Activated T-cell treated with anti-CD3 and anti-CD28 coated beads, Interleukin-2, amount 50 U/mL, for 1 hour (primary cell): ENCODE results near the gene PSMC3IP.
"Not testable (repeated sequence)": the region's sequence is repeated elsewhere in the genome, so short reads cannot be mapped to it uniquely, and the experiment has no call there.

Experiments used
- DNase-seq: peaks from one replicate; pipeline ENCODE4 v3.0.0-alpha.2; 2020

The PSMC3IP gene

DNA sequence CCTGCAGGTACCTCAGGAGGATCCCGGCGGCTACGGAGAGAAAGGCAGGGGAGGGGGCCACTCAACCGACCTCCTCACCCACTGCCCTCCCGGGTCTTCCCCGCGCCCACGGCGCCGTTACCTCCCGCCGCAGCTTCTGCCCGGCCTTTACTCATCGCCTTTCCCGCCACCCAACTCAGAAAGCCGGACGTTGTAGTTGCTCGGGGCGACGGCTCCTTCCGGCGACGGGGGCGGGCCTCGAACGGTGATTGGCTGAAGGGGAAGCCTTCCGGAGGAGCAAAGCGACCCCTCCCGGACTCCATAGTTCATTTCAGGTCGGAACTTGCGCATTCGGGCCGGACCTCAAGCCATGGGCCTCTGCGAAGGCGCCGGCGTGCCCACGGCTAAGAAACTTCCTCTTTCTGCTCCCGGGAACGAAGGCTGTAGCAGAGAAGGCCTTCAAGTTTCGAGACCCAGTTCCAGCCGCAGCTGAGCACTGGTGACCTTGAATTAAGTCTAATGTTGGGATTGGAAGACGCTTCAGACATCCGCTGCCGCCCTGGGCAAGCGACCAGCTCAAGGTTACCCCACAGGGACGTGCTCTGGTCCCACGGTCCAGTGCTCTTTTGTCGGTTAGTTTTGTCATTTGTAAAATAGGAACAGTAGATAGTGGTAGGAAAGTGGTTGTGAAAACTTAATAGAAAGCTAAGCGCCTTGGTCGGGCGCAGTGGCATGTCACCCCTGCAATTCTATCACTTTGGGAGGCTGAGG lies at the start of gene PSMC3IP:
TSS of gene PSMC3IP (minus strand) at position 198 of the 750 bp plus-strand sequence. CDS start at position 155, 43 bp downstream.
- DNase-seq = peak; percentile 88

DNA sequence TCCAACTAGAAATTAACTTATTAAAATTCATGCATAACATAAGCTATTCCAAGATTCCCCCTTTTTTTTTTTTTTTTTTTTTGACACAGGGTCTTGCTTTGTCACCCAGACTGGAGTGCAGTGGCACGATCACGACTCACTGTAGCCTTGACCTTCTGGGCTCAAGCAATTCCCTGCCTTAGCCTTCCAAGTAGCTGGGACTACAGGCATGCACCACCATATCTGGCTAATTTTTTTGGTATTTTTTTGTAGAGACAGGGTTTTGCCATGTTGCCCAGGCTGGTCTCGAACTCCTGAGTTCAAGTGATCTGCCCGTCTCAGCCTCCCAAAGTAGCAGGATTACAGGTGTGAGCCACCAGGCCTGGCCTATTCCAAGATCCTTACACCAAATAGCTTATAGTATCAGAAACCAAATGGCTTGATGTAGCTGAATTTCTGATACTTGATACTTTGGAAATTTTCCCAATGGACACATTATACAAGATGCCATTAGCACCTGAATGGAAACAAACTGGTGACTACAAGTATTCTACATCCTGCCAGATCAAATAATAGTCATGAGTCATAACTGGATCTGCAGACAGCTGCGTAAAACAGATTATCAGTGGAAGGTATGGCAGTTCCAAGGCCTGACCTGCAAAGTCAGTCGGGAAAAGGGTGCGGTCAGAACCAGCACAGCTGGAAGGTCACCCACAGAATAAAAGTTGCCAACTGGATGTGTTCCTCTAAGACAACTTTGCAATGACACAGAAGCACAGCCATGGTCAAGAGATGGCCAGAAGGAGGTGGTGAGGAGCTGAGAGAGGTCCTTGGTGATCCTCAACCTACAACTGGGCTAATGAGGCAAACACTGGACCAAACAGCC lies 46.4 kb upstream of the PSMC3IP start:
- DNase-seq = no peak

DNA sequence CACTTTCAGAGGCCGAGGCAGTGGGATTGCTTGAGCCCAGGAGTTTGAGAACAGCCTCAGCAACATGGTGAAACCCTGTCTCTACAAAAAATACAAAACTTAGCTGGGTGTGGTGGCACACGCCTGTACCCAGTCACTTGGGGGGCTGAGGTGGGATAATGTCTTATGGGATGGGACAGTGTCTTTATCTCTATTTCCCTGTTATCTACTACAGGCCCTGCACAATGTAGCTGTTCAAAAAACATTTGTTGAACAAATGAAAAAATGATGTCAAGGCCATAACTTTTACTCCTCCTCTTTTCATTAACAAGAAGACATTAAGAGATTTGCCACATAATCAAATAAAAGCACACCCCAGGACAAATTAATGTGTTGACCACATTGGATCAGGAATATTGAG lies 45.7 kb upstream of the PSMC3IP start:
- no peak for DNase-seq

GRCh38 chr17:42621987-42622386 lies 44.5 kb upstream of the PSMC3IP start:
- DNase-seq = not testable (repeated sequence)

DNA sequence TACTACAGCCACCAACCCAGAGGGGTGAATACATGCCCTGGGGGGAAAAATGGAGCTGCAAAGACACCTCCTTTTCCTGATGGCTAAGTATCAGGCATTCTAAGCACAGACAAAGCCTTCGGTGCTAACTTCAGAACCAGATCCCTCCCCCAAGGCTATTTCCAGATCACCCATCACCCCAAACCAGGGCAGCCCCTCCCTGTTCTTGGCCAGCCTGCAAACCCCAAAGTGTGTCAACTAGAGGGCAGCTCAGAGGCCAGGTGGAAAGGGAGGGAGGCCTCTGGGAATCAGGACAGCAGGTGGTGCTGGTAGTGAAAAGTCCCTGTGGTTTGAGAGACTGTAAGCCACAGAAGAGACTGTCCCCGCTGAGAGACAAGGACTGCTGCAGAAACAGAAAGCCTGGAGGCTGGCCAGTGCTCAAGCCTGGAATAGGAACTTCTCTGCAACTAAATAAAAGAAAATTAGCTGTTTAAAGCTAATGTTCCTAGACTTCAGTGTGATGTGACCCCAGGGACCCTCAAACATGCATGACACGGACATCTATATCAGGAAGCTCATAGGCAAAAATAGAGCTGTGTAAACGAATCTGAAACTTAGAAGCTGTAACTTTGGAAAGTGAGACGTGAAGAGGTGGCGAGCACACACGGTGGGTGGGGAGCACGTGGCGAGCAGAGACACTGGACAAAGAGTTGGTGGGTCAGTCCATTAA lies 41.1 kb upstream of the PSMC3IP start:
- DNase-seq = no peak

GRCh38 chr17:42617956-42618431 lies 40.5 kb upstream of the PSMC3IP start:
- no peak for DNase-seq

GRCh38 chr17:42613699-42614295 lies 36.3 kb upstream of the PSMC3IP start:
- DNase-seq = no peak

DNA sequence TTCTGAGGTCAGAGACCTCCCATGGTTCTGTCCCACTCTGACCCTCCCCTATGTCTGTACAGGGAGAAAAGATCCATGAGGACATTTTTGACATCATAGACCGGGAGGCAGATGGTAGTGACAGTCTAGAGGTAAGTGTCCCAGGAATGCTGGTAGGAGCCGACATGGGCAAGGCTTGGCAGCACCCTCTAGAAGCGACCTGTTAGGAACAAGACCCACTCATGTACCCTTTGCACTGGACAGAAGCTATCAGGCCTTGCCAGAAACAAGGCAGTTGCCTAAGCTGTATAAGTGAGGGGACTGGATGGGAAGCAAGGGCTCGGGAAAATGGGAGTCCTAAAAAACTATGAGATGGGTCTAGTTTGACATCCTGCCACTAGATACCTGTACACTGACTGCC lies 34.5 kb upstream of the PSMC3IP start:
- DNase-seq = no peak

GRCh38 chr17:42609814-42610801 lies 32.6 kb upstream of the PSMC3IP start:
- not testable (repeated sequence) for DNase-seq

- peak; percentile 99 for DNase-seq
Measured at GRCh38 chr17:42609182-42609813, 31.8 kb upstream of the PSMC3IP start, which contains the start of the genes RETREG3 and TUBG1. Gene RETREG3, minus strand, starts transcription at chr17:42609374. Its CDS starts 50 bp downstream, at chr17:42609324. Gene TUBG1, plus strand, starts transcription at chr17:42609683. Its CDS starts 55 bp downstream, at chr17:42609738.

GRCh38 chr17:42608305-42609181 lies 31.0 kb upstream of the PSMC3IP start:
- no peak for DNase-seq

DNA sequence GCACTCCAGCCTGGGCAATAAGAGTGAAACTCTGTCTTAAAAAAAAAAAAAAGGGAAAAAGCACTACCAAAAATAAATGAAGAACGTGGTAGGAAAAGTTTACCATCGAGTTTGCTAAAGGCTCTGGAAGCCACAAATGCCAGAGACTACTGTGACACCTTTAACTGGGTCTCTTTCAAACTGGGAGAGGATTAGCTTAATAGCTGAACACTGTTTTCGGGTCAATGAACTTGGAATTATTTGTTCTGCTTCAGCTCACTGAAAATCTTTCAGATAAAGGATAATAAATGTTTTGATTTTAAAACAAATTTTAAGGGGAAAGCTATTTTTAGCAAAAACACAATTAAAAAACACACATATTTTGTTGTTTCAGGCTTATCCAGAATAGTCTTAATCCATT lies 30.2 kb upstream of the PSMC3IP start:
- DNase-seq = no peak

- no peak for DNase-seq
Measured at GRCh38 chr17:42603318-42603717, 25.8 kb upstream of the PSMC3IP start.

DNA sequence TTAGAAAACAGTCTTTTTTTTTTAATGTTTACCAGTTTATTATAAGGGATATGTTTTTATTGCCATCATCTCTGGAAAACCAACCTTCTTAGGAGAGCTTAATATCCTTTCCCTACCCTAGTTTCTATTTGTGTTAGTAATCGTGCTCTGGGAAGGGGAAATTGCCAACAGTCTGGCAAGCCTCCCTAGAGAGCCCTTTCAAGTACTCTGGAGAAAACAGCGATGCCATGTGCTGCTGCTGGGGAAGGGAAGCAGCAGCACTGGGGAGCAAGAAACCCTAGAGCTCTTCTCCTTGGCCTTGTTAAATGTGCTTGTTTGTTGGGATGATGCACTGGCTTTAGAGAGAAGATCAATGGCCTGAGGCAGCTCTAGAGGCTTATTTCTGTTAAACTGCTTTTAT lies 21.4 kb upstream of the PSMC3IP start:
- DNase-seq = no peak

DNA sequence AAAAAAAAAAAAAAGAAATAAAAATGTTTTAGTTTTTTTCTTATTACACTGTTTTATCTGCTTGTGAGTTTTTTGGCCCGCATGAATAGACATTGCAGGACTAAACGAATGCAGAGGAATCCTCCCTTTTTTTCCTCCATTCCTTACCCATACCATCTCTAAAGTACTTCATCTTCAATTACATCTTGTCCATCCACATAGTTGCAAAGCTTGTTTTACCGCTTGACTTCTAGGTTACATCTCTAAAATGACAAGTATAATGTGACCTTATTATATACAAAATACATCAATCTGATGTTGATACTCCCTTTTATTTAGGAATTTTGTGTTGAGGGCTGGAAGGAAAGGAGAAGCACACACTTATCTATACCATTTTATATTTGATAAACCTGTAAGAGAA lies 18.9 kb upstream of the PSMC3IP start:
- no peak for DNase-seq

- no peak for DNase-seq
Measured at GRCh38 chr17:42591411-42591810, 13.9 kb upstream of the PSMC3IP start.

- no peak for DNase-seq
Measured at GRCh38 chr17:42590886-42591285, 13.4 kb upstream of the PSMC3IP start.

DNA sequence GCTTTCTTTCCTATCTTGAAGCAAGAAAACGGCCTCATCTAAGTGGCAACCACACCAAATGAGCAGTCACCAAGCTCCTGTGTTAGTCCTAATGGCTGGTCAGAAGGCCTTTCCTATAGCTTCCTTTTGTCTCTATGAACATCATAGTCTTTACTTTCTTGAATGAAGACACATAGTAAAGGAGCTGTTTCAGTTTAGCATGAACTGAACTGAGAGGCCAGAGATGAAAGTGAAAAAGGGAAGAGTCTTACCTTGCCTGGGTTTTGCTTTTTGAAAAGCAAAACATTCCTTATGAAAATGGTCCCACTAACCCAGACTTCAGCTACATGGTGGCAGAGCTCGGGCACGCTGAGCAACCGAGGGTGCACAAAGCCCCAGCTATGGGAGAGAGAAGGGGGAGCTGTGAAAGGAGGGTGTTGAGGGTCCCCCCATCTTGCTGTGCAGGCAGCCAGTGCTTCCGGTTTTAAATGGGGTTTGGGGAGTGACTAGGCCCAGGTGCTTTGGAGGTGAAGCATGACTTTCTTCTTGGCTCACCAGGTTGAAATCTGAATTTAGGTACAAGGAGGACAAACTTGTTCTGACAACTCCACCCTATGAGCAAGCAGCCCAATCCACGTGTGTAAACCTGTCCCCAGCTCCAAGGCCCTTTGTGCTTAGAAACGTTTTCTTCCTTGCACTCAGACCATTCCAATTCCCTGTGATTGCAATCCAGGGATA lies 9.1 kb upstream of the PSMC3IP start:
- no peak for DNase-seq

- DNase-seq = no peak
Measured at GRCh38 chr17:42585353-42585752, 7.8 kb upstream of the PSMC3IP start.
